ENCODE measurements around the gene RNGTT. TPM values are rescaled to one million over a fixed set of nuclear protein-coding genes. Genes with fewer than 3 reads are reported as not detected.
"Not testable (repeated sequence)": the region's sequence is repeated elsewhere in the genome, so short reads cannot be mapped to it uniquely, and the experiment has no call there.

Gene RNGTT
- total RNA-seq, 1 donor from 2014 or later: 23.3 TPM

DNA sequence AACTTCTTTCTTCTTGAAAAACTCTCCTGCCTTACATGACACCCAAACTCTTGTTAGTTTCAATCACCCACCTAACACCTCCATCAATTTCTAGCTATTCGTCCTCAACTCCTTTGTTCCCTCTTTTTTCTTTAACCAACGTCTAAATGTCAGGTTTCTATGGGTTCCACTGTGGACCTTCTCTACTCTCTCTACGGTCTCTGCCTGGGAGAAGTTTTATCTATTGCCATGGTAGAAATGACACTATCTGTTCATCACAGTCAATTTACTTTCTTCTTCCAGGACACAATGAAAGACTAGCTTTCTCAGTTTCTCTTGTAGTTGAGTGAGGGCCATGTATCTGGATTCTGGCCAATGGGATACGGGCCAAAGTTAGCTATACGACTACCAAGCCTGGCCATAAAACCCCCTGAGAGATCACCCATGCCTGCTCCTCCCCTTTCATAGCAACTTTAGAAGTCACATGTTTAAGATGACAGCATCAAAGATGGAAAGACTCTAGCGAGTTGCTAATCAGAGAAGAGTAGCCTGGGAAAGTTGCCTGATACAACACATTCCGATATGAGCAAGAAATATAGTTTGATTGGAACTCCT is 17.9 kb downstream of the RNGTT start:
- TF ChIP-seq, protein P1, sequence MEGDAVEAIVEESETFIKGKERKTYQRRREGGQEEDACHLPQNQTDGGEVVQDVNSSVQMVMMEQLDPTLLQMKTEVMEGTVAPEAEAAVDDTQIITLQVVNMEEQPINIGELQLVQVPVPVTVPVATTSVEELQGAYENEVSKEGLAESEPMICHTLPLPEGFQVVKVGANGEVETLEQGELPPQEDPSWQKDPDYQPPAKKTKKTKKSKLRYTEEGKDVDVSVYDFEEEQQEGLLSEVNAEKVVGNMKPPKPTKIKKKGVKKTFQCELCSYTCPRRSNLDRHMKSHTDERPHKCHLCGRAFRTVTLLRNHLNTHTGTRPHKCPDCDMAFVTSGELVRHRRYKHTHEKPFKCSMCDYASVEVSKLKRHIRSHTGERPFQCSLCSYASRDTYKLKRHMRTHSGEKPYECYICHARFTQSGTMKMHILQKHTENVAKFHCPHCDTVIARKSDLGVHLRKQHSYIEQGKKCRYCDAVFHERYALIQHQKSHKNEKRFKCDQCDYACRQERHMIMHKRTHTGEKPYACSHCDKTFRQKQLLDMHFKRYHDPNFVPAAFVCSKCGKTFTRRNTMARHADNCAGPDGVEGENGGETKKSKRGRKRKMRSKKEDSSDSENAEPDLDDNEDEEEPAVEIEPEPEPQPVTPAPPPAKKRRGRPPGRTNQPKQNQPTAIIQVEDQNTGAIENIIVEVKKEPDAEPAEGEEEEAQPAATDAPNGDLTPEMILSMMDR (conservative IDR thresholded peaks at IDR 0.05): no peak
- Mint-ChIP-seq H3K27ac (ENCODE audit: unreplicated experiment) (no peak overlapping the region), H3K4me1 (no peaks in the 10 kb centered on the region)

DNA sequence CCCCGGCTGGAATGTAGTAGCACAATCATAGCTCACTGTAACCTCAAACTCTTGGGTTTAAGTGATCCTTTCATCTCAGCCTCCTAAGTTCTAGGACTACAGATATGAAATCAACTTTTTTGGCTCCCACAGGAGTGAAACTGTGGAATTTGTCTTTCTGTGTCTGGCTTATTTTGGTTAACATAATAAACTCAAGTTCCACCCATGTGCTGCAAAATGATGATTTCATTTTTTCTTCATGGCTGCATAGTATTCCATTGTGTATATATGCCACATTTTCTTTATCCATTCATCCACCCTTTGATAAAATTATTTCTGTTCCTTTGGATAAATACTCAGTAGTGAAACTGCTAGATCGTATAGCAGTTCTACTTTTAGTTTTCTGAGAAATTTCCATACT is 29.9 kb downstream of the RNGTT start:
- no peak overlapping the region for H3K4me3 Mint-ChIP-seq
- H3K4me1 Mint-ChIP-seq: no peaks in the 10 kb centered on the region
- no peak for DNase-seq (ENCODE audit: low read depth, low spot score)
- H3K27me3 Mint-ChIP-seq (ENCODE audit: low read depth): no peaks in the 10 kb centered on the region
- H3K27ac Mint-ChIP-seq (ENCODE audit: unreplicated experiment): no peak overlapping the region
- peaks cover 20% of the 10 kb centered on the region for H3K9me3 Mint-ChIP-seq
- peaks cover 68% of the 10 kb centered on the region for H3K36me3 Mint-ChIP-seq (ENCODE audit: low read depth)
- TF ChIP-seq, protein P1 (conservative IDR thresholded peaks at IDR 0.05): no peak

More for the DNA sequence above, 17.9 kb downstream of the RNGTT start:
- no peak overlapping the region for H3K4me3 Mint-ChIP-seq
- peaks cover 5% of the 10 kb centered on the region for H3K9me3 Mint-ChIP-seq
- DNase-seq (ENCODE audit: low read depth, low spot score): no peak
- peaks cover 17% of the 10 kb centered on the region for H3K36me3 Mint-ChIP-seq (ENCODE audit: low read depth)
- H3K27me3 Mint-ChIP-seq (ENCODE audit: low read depth): no peaks in the 10 kb centered on the region

DNA sequence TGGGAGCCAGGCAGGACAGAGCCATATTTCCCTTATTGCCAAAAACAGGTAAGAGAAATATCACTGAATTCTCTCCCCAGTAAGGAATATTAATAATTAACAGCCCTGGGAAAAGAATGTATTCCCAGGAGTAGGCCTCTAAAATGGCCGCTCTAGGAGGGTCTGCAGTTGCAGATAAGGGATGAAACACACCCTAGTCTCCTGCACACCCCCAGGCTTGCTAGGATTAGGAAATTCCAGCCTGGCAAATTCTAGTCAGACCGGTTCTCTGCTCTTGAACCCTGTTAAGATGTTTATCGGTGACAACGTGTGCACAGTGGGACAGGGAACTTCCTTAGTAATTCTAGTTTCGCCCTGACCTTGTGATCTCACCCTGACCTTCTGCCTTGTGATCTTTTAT is 31.4 kb downstream of the RNGTT start:
- H3K36me3 Mint-ChIP-seq (ENCODE audit: low read depth): peaks cover 58% of the 10 kb centered on the region

DNA sequence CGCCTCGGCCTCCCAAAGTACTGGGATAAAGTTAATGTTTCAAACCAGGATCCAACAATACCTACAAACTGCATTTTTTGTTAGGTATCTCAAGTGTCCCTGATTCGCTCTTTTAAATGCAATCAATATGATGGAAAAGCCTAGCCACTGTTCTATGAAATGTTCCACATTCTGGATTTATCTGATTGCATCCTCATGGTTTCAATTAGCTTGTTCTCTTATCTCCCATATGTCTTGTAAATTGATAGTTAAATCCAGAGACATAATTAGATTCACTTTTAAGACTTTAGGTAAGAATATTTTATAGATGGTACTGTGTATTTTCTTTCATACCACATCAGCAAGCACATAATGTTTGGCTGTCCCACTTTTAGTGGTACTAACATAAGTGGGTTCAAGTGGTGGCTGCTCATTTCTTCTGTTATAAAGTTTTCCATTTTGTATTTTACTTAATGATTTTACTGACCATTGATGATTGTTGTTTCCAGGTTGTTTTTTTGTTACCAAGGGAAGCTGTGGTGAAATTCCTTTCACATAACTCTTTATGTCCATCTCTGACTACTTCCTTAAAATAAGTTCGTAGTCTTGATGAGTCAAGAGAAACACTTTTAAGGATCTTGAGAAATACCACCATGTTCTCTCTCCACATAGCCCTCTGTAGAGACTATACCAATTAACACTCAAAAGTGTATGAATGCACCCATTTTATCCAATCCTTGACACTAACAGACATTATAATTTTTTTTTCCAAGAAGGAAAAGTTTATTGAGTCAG is 40.5 kb downstream of the RNGTT start:
- peak overlapping the region; percentile 25 for H3K27ac Mint-ChIP-seq (ENCODE audit: unreplicated experiment)
- H3K4me1 Mint-ChIP-seq: no peaks in the 10 kb centered on the region
- H3K4me3 Mint-ChIP-seq: no peak overlapping the region
- no peaks in the 10 kb centered on the region for H3K27me3 Mint-ChIP-seq (ENCODE audit: low read depth)
- H3K36me3 Mint-ChIP-seq (ENCODE audit: low read depth): peaks cover 16% of the 10 kb centered on the region
- no peak for DNase-seq (ENCODE audit: low read depth, low spot score)
- H3K9me3 Mint-ChIP-seq: no peaks in the 10 kb centered on the region
- TF ChIP-seq, protein P1 (conservative IDR thresholded peaks at IDR 0.05): no peak

More for the DNA sequence above, 31.4 kb downstream of the RNGTT start:
- H3K9me3 Mint-ChIP-seq: peaks cover 18% of the 10 kb centered on the region
- H3K27me3 Mint-ChIP-seq (ENCODE audit: low read depth); H3K27ac Mint-ChIP-seq (ENCODE audit: unreplicated experiment); DNase-seq (ENCODE audit: low read depth, low spot score); H3K4me1 Mint-ChIP-seq; H3K4me3 Mint-ChIP-seq: not testable (repeated sequence)

DNA sequence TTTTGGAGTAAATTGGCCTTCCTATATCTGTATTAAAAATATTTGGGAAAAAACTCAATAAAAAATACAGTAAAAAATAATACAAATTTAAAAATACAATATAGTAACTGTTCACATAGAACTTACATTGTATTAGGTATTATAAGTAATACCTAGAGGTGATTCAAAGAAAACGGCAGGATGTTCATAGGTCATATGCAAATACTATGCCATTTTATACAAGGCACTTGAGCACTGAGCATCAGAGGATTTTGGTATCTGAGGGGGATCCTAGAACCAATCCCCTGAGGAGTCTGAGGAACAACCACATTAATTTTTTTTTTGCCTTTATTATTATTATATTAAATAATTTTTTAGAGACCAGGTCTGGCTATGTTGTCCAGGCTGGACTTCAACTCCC is 41.7 kb downstream of the RNGTT start:
- no peaks in the 10 kb centered on the region for H3K9me3 Mint-ChIP-seq
- TF ChIP-seq, protein P1 (conservative IDR thresholded peaks at IDR 0.05): no peak
- H3K4me3 Mint-ChIP-seq: no peak overlapping the region

More for the DNA sequence above, 41.7 kb downstream of the RNGTT start:
- H3K27me3 Mint-ChIP-seq (ENCODE audit: low read depth): no peaks in the 10 kb centered on the region
- DNase-seq (ENCODE audit: low read depth, low spot score): no peak
- H3K36me3 Mint-ChIP-seq (ENCODE audit: low read depth): peaks cover 16% of the 10 kb centered on the region
- no peak overlapping the region for H3K27ac Mint-ChIP-seq (ENCODE audit: unreplicated experiment)
- H3K4me1 Mint-ChIP-seq: no peaks in the 10 kb centered on the region

All from neural crest cell (in vitro differentiated cells).